GM12878 (cell line): ENCODE data around the gene AURKA.

ENCODE experiments used
- E2F4 ChIP-seq: IDR thresholded peaks from 2 replicates; pipeline ENCODE4 v1.6.1; 2012; ENCODE audit warnings: low read depth, low read length, improper control_type of control experiment
- EP300 ChIP-seq, 2 experiments: fragments of 150-350 bp in 1 of 2; IDR thresholded peaks; 2 replicates each; pipeline ENCODE4 v1.6.1; 2011 to 2012; ENCODE audit warnings: low read depth in 2 of 2, low read length in 2 of 2, borderline replicate concordance in 1 of 2, improper control_type of control experiment in 1 of 2, inconsistent platforms in 1 of 2; ENCODE audit not compliant: control insufficient read depth in 1 of 2
- MXI1 ChIP-seq: fragments of 150-350 bp; IDR thresholded peaks from 2 replicates; pipeline ENCODE4 v1.6.1; 2011; ENCODE audit warnings: low read depth, mild to moderate bottlenecking, inconsistent platforms, low read length, improper control_type of control experiment
- NFYB ChIP-seq: IDR thresholded peaks from 2 replicates; pipeline ENCODE4 v1.6.1; 2011; ENCODE audit warnings: low read depth, mild to moderate bottlenecking, low read length, improper control_type of control experiment, moderate library complexity; ENCODE audit not compliant: insufficient read depth
- NR2C1 ChIP-seq: fragments of 450-650 bp; IDR thresholded peaks from 2 replicates; pipeline ENCODE4 v1.6.1; 2017; ENCODE audit warnings: antibody characterized with exemption, mild to moderate bottlenecking, moderate library complexity
- RAD21 ChIP-seq: IDR thresholded peaks from 2 replicates; pipeline ENCODE4 v1.6.1; 2011; ENCODE audit warnings: mild to moderate bottlenecking, low read depth, low read length, moderate library complexity; ENCODE audit not compliant: insufficient read depth
- TARDBP ChIP-seq: IDR thresholded peaks from 2 replicates; pipeline ENCODE4 v1.6.1; 2016; ENCODE audit warnings: borderline replicate concordance
- YY1 ChIP-seq: IDR thresholded peaks from 2 replicates; pipeline ENCODE4 v1.6.1; 2011; ENCODE audit warnings: low read depth, mild to moderate bottlenecking, low read length

DNA sequence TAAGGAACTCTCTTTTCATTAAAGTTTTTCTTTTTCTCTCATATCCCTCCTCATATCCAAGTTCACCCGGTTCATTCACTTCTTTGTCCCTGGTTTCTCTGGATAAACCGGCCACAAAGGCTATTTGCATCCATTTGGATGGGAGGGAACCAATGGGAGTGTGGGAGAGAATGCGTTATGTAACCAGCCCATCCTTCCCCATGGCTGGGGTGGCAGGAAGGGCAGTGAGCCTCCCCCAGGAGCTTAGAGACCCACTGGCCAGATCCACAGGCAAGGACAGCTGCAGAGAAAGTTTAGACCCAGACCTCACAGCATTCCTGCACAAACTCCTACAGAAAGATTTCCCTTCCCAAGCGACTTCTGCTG, 30.8 kb upstream of the AURKA start:
- TF ChIP-seq MXI1 = no peak
- TF ChIP-seq E2F4 = no peak
- no peak for TF ChIP-seq TARDBP
- TF ChIP-seq NR2C1 = no peak
- TF ChIP-seq RAD21 = no peak
- no peak for TF ChIP-seq YY1
- no peak for TF ChIP-seq EP300 (IDR thresholded peaks at IDR 0.05; ENCODE audit: borderline replicate concordance in 1 of 2, control insufficient read depth in 1 of 2, low read depth in 2 of 2, low read length in 2 of 2)
- no peak for TF ChIP-seq NFYB
